Measurements from ENCODE around the gene NUP58. TPM values are rescaled to one million over a fixed set of nuclear protein-coding genes. Genes with fewer than 3 reads are reported as not detected.

Gene NUP58
- total RNA-seq, 4 donors from 2014 or later, result 59.0 to 135 (median 63.1) TPM

DNA sequence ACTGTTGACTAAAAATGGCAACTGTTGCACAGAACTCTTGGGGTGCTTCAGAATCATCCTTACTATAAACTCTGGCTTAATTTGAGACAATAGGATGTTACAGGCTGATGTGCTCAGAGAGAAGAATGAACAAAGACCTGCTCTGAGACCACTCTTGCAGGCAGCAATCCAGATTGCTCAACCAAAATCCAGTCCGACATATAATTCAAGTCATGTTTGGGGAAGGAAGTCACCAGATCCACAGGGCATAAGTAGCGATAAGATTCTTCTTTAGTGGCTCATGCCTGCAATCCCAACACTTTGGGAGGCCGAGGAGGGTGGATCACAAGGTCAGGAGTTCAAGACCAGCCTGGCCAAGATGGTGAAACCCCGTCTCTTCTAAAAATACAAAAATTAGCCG, 34.7 kb upstream of the NUP58 start:
- no peaks in the 10 kb centered on the region for H3K9me3 ChIP-seq
- H3K4me1 ChIP-seq, result no peaks in the 10 kb centered on the region
- TF ChIP-seq, protein P1, sequence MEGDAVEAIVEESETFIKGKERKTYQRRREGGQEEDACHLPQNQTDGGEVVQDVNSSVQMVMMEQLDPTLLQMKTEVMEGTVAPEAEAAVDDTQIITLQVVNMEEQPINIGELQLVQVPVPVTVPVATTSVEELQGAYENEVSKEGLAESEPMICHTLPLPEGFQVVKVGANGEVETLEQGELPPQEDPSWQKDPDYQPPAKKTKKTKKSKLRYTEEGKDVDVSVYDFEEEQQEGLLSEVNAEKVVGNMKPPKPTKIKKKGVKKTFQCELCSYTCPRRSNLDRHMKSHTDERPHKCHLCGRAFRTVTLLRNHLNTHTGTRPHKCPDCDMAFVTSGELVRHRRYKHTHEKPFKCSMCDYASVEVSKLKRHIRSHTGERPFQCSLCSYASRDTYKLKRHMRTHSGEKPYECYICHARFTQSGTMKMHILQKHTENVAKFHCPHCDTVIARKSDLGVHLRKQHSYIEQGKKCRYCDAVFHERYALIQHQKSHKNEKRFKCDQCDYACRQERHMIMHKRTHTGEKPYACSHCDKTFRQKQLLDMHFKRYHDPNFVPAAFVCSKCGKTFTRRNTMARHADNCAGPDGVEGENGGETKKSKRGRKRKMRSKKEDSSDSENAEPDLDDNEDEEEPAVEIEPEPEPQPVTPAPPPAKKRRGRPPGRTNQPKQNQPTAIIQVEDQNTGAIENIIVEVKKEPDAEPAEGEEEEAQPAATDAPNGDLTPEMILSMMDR (IDR thresholded peaks at IDR 0.05), result no peak
- TF ChIP-seq POLR2A (IDR thresholded peaks at IDR 0.05) (no peak), EP300 (IDR thresholded peaks at IDR 0.05) (no peak)
- DNase-seq (ENCODE audit: low spot score in 2 of 2), result no peak
- no peak overlapping the region for H3K27ac ChIP-seq
- 75 to 86% methylated on average over 5 of the region's 5 CpGs for WGBS, 2 donors
- H3K36me3 ChIP-seq, result peaks cover 0 to 74% (median 0%) of the 10 kb centered on the region in 3 donors
- H3K27me3 ChIP-seq, result no peaks in the 10 kb centered on the region
- no peak overlapping the region for H3K4me3 ChIP-seq

DNA sequence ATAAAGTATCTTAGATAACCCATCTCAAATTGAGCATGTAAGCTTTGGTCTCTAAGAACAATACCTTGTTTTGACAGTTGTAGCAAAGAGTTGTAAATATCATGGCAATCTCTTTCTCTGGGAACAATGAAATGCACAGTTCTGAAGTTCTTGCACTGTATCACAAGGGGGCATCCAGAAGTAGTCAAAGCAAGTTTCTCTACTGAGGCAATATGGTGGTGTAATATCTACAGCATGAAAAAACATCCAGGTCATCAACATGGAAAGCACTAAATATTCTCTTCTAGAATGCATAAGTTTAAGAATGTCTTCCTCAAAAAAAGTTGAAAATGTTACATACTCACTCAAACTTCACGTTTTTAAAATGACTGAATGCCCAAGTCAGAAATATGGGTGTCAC, 33.7 kb upstream of the NUP58 start:
- 86 to 88% methylated on average over 1 of the region's 1 CpG for WGBS, 2 donors
- H3K4me3 ChIP-seq, result no peak overlapping the region
- no peak for DNase-seq (ENCODE audit: low spot score in 2 of 2)
- TF ChIP-seq POLR2A (IDR thresholded peaks at IDR 0.05) (no peak), EP300 (IDR thresholded peaks at IDR 0.05) (no peak)
- TF ChIP-seq, protein P1 (IDR thresholded peaks at IDR 0.05), result no peak
- no peaks in the 10 kb centered on the region for H3K27me3 ChIP-seq
- no peaks in the 10 kb centered on the region for H3K4me1 ChIP-seq
- H3K9me3 ChIP-seq, result no peaks in the 10 kb centered on the region
- no peak overlapping the region for H3K27ac ChIP-seq
- peaks cover 0 to 74% (median 4%) of the 10 kb centered on the region in 3 donors for H3K36me3 ChIP-seq

DNA sequence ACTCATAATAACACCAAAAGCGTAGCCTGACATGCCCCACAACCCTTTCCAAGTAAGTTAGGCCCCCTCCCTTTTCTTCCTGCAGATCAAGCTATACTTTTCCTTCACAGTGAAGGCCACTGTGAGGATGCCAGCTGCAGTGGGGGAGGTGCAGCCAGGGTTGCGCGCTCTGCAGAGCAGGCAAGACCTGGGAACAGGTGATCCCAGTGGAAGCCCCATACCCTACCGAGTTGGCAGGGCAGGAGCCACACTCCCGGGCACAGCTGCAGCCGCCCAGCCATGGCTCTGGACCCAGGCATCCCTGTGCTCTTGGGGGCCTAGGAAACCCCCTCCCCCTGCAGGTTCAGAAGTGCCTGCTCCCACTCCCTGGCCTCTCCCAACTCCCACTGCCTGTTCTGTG, 32.9 kb upstream of the NUP58 start:
- Histone ChIP-seq H3K27ac (no peak overlapping the region), H3K4me1 (no peaks in the 10 kb centered on the region), H3K36me3 (peaks cover 0 to 74% (median 4%) of the 10 kb centered on the region in 3 donors), H3K9me3 (no peaks in the 10 kb centered on the region), H3K27me3 (no peaks in the 10 kb centered on the region), H3K4me3 (no peak overlapping the region)
- no peak for DNase-seq (ENCODE audit: low spot score in 2 of 2)
- WGBS, 2 donors, result 93 to 94% methylated on average over 4 to 5 of the region's 6 CpGs
- TF ChIP-seq, protein P1 (IDR thresholded peaks at IDR 0.05), result no peak
- TF ChIP-seq POLR2A (IDR thresholded peaks at IDR 0.05), result no peak
- TF ChIP-seq EP300 (IDR thresholded peaks at IDR 0.05), result no peak

DNA sequence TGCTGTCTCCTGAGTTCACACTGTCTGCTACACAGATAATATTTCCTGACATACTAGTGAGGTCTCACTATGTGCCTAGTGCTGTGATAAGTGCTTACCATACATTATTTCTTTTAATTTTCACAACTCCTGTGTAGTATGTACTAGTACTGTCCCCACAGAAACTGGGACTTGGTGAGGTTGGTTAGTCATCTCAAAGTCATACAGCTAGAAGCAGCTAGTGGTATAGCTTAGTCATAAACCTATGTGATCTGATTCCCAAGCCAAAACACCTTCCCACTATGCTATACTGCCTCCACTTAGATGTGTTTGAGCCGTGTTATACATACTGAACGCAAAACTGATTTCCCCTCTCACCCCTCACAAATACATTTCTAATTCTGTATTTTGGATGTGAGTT, 24.7 kb upstream of the NUP58 start:
- Histone ChIP-seq H3K4me1 (peaks cover 0 to 8% (median 2%) of the 10 kb centered on the region in 4 donors), H3K4me3 (no peak overlapping the region), H3K27ac (no peak overlapping the region), H3K9me3 (no peaks in the 10 kb centered on the region), H3K36me3 (peaks cover 0 to 23% (median 4%) of the 10 kb centered on the region in 3 donors), H3K27me3 (no peaks in the 10 kb centered on the region)
- WGBS, 2 donors, result 95 to 96% methylated on average over 2 of the region's 2 CpGs
- no peak for DNase-seq (ENCODE audit: low spot score in 2 of 2)
- TF ChIP-seq, protein P1 (IDR thresholded peaks at IDR 0.05), result no peak
- no peak for TF ChIP-seq POLR2A (IDR thresholded peaks at IDR 0.05)
- no peak for TF ChIP-seq EP300 (IDR thresholded peaks at IDR 0.05)

DNA sequence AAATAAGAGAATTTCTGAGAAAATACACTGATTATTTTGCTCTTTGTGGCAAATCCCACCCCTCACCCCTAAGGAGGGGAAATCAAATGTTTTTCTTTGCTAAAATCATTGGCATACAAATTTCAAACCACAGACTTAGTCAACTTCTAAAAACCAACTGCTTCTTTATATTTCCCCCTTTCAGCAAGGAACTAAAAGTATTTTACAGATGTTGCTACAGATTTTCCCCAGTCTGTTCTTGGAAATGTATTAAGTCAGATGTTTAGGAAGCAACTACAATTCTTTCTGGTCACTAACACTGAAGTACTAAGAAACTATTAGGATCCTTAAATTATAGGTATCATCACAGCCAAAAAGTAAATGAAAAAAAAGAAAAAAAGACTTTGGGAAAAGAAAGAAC, 21.0 kb upstream of the NUP58 start:
- no peaks in the 10 kb centered on the region for H3K27me3 ChIP-seq
- TF ChIP-seq POLR2A (IDR thresholded peaks at IDR 0.05) (no peak), EP300 (IDR thresholded peaks at IDR 0.05) (no peak)
- TF ChIP-seq, protein P1 (IDR thresholded peaks at IDR 0.05), result no peak
- H3K36me3 ChIP-seq, result no peaks in the 10 kb centered on the region
- no peak for DNase-seq (ENCODE audit: low spot score in 2 of 2)
- peaks cover 0 to 28% (median 4%) of the 10 kb centered on the region in 4 donors for H3K4me1 ChIP-seq
- H3K9me3 ChIP-seq, result no peaks in the 10 kb centered on the region
- H3K27ac ChIP-seq, result no peak overlapping the region
- no peak overlapping the region for H3K4me3 ChIP-seq

Data from tibial nerve (tissue), 4 donors.